Measurements from ENCODE around the gene HES6. TPM values are rescaled to one million over a fixed set of nuclear protein-coding genes. Genes with fewer than 3 reads are reported as not detected.

Gene HES6
- total and polyA plus RNA-seq, 8 donors = 2.9 to 8.8 (median 4.7) TPM

GRCh38 chr2:238231809-238232208, 8.0 kb downstream of the HES6 start:
- DNase-seq (no peak), ATAC-seq (no peak)
- no peaks in the 10 kb centered on the region for H3K9me3 ChIP-seq
- peak overlapping the region in 1 of 2 donors; percentile 57 for H3K4me3 ChIP-seq
- H3K4me1 ChIP-seq = peaks cover 0 to 25% of the 10 kb centered on the region in 2 donors
- intact Hi-C loops (cut with DNase I) = no loop called here
- no peak for TF ChIP-seq CTCF (IDR thresholded peaks at IDR 0.05)
- peaks cover 0 to 14% of the 10 kb centered on the region in 2 donors for H3K27me3 ChIP-seq
- H3K27ac ChIP-seq = no peak overlapping the region
- peaks cover 0 to 2% of the 10 kb centered on the region in 2 donors for H3K36me3 ChIP-seq

GRCh38 chr2:238231251-238231793, 8.5 kb downstream of the HES6 start:
- intact Hi-C loops (cut with DNase I) = no loop called here
- peaks cover 0 to 9% of the 10 kb centered on the region in 2 donors for H3K27me3 ChIP-seq
- H3K27ac ChIP-seq = peak overlapping the region in 1 of 2 donors; percentile 51
- H3K36me3 ChIP-seq = peaks cover 0 to 7% of the 10 kb centered on the region in 2 donors
- peak in 3 of 4 donors; percentile 76 to 91 (median 85) for DNase-seq
- peak; percentile 88 for ATAC-seq
- H3K4me3 ChIP-seq = peak overlapping the region; percentile 35 to 57
- peaks cover 0 to 25% of the 10 kb centered on the region in 2 donors for H3K4me1 ChIP-seq
- no peaks in the 10 kb centered on the region for H3K9me3 ChIP-seq
- no peak for TF ChIP-seq CTCF (IDR thresholded peaks at IDR 0.05)

- DNase-seq (no peak), ATAC-seq (no peak)
- peaks cover 0 to 4% of the 10 kb centered on the region in 2 donors for H3K27me3 ChIP-seq
- intact Hi-C loops (cut with DNase I) = no loop called here
- no peak for TF ChIP-seq CTCF (IDR thresholded peaks at IDR 0.05)
- peak overlapping the region in 1 of 2 donors; percentile 57 for H3K4me3 ChIP-seq
- peaks cover 0 to 25% of the 10 kb centered on the region in 2 donors for H3K4me1 ChIP-seq
- H3K9me3 ChIP-seq = no peaks in the 10 kb centered on the region
- peaks cover 0 to 12% of the 10 kb centered on the region in 2 donors for H3K36me3 ChIP-seq
- no peak overlapping the region for H3K27ac ChIP-seq
Measured at GRCh38 chr2:238230699-238231098, 9.1 kb downstream of the HES6 start.

GRCh38 chr2:238228700-238229099, 11.1 kb downstream of the HES6 start:
- H3K9me3 ChIP-seq = no peaks in the 10 kb centered on the region
- TF ChIP-seq CTCF (IDR thresholded peaks at IDR 0.05) = no peak
- no peak overlapping the region for H3K27ac ChIP-seq
- no peak for DNase-seq
- intact Hi-C loops (cut with DNase I) = no loop called here
- no peaks in the 10 kb centered on the region for H3K27me3 ChIP-seq
- no peak overlapping the region for H3K4me3 ChIP-seq
- peaks cover 0 to 15% of the 10 kb centered on the region in 2 donors for H3K4me1 ChIP-seq
- ATAC-seq = no peak
- H3K36me3 ChIP-seq = peaks cover 0 to 23% of the 10 kb centered on the region in 2 donors

GRCh38 chr2:238227587-238228032, 12.2 kb downstream of the HES6 start:
- Histone ChIP-seq H3K27me3 (no peaks in the 10 kb centered on the region), H3K4me3 (no peak overlapping the region), H3K4me1 (peaks cover 0 to 15% of the 10 kb centered on the region in 2 donors), H3K27ac (no peak overlapping the region), H3K36me3 (peaks cover 0 to 23% of the 10 kb centered on the region in 2 donors), H3K9me3 (no peaks in the 10 kb centered on the region)
- intact Hi-C loops (cut with DNase I) = no loop called here
- no peak for TF ChIP-seq CTCF (IDR thresholded peaks at IDR 0.05)
- no peak for ATAC-seq
- no peak for DNase-seq

All from left lung (tissue), 10 donors.